Esophagus (tissue), 2 donors: ENCODE measurements around the gene EEF1A2. TPM values are rescaled to one million over a fixed set of nuclear protein-coding genes. Genes with fewer than 3 reads are reported as not detected.

Experiments used
- H3K27ac ChIP-seq, 2 donors: one replicate each; pipeline ENCODE4 v1.5.1; 2013; ENCODE audit warnings: low read depth in 2 of 2, mild to moderate bottlenecking in 2 of 2, inconsistent platforms in 1 of 2, low read length in 1 of 2, moderate library complexity in 1 of 2
- H3K27me3 ChIP-seq, 2 donors: one replicate each; pipeline ENCODE4 v1.6.1; 2013; ENCODE audit warnings: low read length in 2 of 2, control low read depth in 1 of 2, mild to moderate bottlenecking in 1 of 2; ENCODE audit not compliant: insufficient read depth in 2 of 2, control insufficient read depth in 1 of 2
- H3K36me3 ChIP-seq, 2 donors: one replicate each; pipeline ENCODE4 v1.6.1; 2013; ENCODE audit warnings: low read length in 1 of 2; ENCODE audit not compliant: control insufficient read depth in 2 of 2, insufficient read depth in 2 of 2
- H3K4me1 ChIP-seq, 2 donors: one replicate each; pipeline ENCODE4 v1.6.1; 2013; ENCODE audit warnings: low read length in 1 of 2; ENCODE audit not compliant: control insufficient read depth in 2 of 2, insufficient read depth in 2 of 2
- H3K4me3 ChIP-seq, 2 donors: one replicate each; pipeline ENCODE4 v1.5.1; 2013; ENCODE audit warnings: low read length in 2 of 2, mild to moderate bottlenecking in 2 of 2, low read depth in 1 of 2, moderate library complexity in 1 of 2
- H3K9me3 ChIP-seq, 2 donors: one replicate each; pipeline ENCODE4 v1.6.1; 2013; ENCODE audit warnings: mild to moderate bottlenecking in 2 of 2, low read depth in 1 of 2, low read length in 1 of 2, moderate library complexity in 1 of 2; ENCODE audit not compliant: control insufficient read depth in 2 of 2, insufficient read depth in 1 of 2
- WGBS, 2 donors: extraction: QIAGEN DNeasy Blood & Tissue Kit; methylation state at CpG; one replicate each; pipeline ENCODE4 v1.1.7; 2013; 5-methylcytosine and 5-hydroxymethylcytosine counted together
- polyA plus RNA-seq, 2 donors: library from polyadenylated mRNA; stranded (reverse); fragments of 200-250 nt; gene quantifications; one replicate each; pipeline ENCODE4 v1.2.3, GENCODE V29; 2013
- donor health status: healthy with polysubstance abuse.
- donor health status: Bipolar disorder and iron deficiency.

The EEF1A2 gene
- polyA plus RNA-seq = 1 to 10 TPM in 1 of 2 donors, under 1 TPM in 1; 0.86 to 7.3 TPM

- Histone ChIP-seq H3K27ac (no peak within 1 kb of the TSS), H3K4me3 (peak within 1 kb of the TSS; percentile 22 to 42), H3K27me3 (peaks cover 0 to 13% of the 10 kb centered on the region in 2 donors), H3K4me1 (peaks cover 4 to 6% of the 10 kb centered on the region in 2 donors), H3K9me3 (no peaks in the 10 kb centered on the region), H3K36me3 (no peaks in the 10 kb centered on the region)
- whole genome bisulfite sequencing, 2 donors = 1% methylated on average over 33 to 58 of the region's 58 CpGs
These were observed at the start of gene EEF1A2 for GRCh38 chr20:63498960-63499337. Gene EEF1A2 (minus strand): TSS chr20:63499083. CDS start chr20:63497763, 1,320 bp downstream.

- peaks cover 0 to 8% of the 10 kb centered on the region in 2 donors for H3K27me3 ChIP-seq
- H3K4me3 ChIP-seq = no peak overlapping the region
- H3K27ac ChIP-seq = no peak overlapping the region
- 36 to 40% methylated on average over 11 of the region's 11 CpGs for WGBS, 2 donors
- no peaks in the 10 kb centered on the region for H3K36me3 ChIP-seq
- peaks cover 0 to 10% of the 10 kb centered on the region in 2 donors for H3K4me1 ChIP-seq
- H3K9me3 ChIP-seq = peaks cover 0 to 5% of the 10 kb centered on the region in 2 donors
These were observed 49.7 kb upstream of the EEF1A2 start for GRCh38 chr20:63548542-63548941.

- no peaks in the 10 kb centered on the region for H3K36me3 ChIP-seq
- H3K27ac ChIP-seq = no peak within 1 kb of the TSS
- peaks cover 0 to 5% of the 10 kb centered on the region in 2 donors for H3K9me3 ChIP-seq
- peaks cover 0 to 9% of the 10 kb centered on the region in 2 donors for H3K4me1 ChIP-seq
- H3K4me3 ChIP-seq = no peak within 1 kb of the TSS
- H3K27me3 ChIP-seq = peaks cover 0 to 8% of the 10 kb centered on the region in 2 donors
- WGBS, 2 donors = 49 to 65% methylated on average over 23 to 35 of the region's 35 CpGs
These were observed 49.0 kb upstream of the EEF1A2 start, which contains the start of gene SRMS for GRCh38 chr20:63547725-63548480. Gene SRMS (minus strand): TSS chr20:63547749. CDS start chr20:63547463, 286 bp downstream.

GRCh38 chr20:63546956-63547724 is 48.3 kb upstream of the EEF1A2 start:
- H3K36me3 ChIP-seq = no peaks in the 10 kb centered on the region
- WGBS, 2 donors = 47 to 54% methylated on average over 55 to 58 of the region's 58 CpGs
- no peak overlapping the region for H3K27ac ChIP-seq
- peaks cover 0 to 8% of the 10 kb centered on the region in 2 donors for H3K27me3 ChIP-seq
- H3K9me3 ChIP-seq = peaks cover 0 to 5% of the 10 kb centered on the region in 2 donors
- no peak overlapping the region for H3K4me3 ChIP-seq
- peaks cover 0 to 12% of the 10 kb centered on the region in 2 donors for H3K4me1 ChIP-seq

GRCh38 chr20:63546256-63546955 is 47.5 kb upstream of the EEF1A2 start:
- H3K9me3 ChIP-seq = peaks cover 0 to 5% of the 10 kb centered on the region in 2 donors
- H3K27me3 ChIP-seq = peaks cover 0 to 8% of the 10 kb centered on the region in 2 donors
- H3K4me3 ChIP-seq = no peak overlapping the region
- H3K27ac ChIP-seq = no peak overlapping the region
- WGBS, 2 donors = 64 to 68% methylated on average over 20 of the region's 20 CpGs
- no peaks in the 10 kb centered on the region for H3K36me3 ChIP-seq
- peaks cover 0 to 13% of the 10 kb centered on the region in 2 donors for H3K4me1 ChIP-seq

- peaks cover 0 to 5% of the 10 kb centered on the region in 2 donors for H3K9me3 ChIP-seq
- no peaks in the 10 kb centered on the region for H3K36me3 ChIP-seq
- H3K4me1 ChIP-seq = peaks cover 0 to 13% of the 10 kb centered on the region in 2 donors
- H3K4me3 ChIP-seq = no peak overlapping the region
- WGBS, 2 donors = 41 to 48% methylated on average over 6 of the region's 6 CpGs
- no peak overlapping the region for H3K27ac ChIP-seq
- peaks cover 0 to 8% of the 10 kb centered on the region in 2 donors for H3K27me3 ChIP-seq
These were observed 46.9 kb upstream of the EEF1A2 start for GRCh38 chr20:63545814-63546213.

GRCh38 chr20:63544958-63545516 is 46.2 kb upstream of the EEF1A2 start:
- WGBS, 2 donors = 45 to 53% methylated on average over 19 of the region's 19 CpGs
- H3K27ac ChIP-seq = no peak overlapping the region
- H3K27me3 ChIP-seq = peaks cover 0 to 8% of the 10 kb centered on the region in 2 donors
- no peak overlapping the region for H3K4me3 ChIP-seq
- H3K9me3 ChIP-seq = peaks cover 0 to 5% of the 10 kb centered on the region in 2 donors
- H3K4me1 ChIP-seq = peaks cover 0 to 21% of the 10 kb centered on the region in 2 donors
- H3K36me3 ChIP-seq = no peaks in the 10 kb centered on the region

- no peak overlapping the region for H3K27ac ChIP-seq
- no peaks in the 10 kb centered on the region for H3K36me3 ChIP-seq
- peaks cover 0 to 8% of the 10 kb centered on the region in 2 donors for H3K27me3 ChIP-seq
- H3K9me3 ChIP-seq = peaks cover 0 to 5% of the 10 kb centered on the region in 2 donors
- peaks cover 0 to 23% of the 10 kb centered on the region in 2 donors for H3K4me1 ChIP-seq
- H3K4me3 ChIP-seq = no peak overlapping the region
- 57 to 62% methylated on average over 25 to 27 of the region's 27 CpGs for WGBS, 2 donors
These were observed 45.5 kb upstream of the EEF1A2 start for GRCh38 chr20:63544241-63544957.
